ENCODE measurements around the gene EPB41L4A. TPM values are rescaled to one million over a fixed set of nuclear protein-coding genes. Genes with fewer than 3 reads are reported as not detected.
"Not testable (repeated sequence)": the region's sequence is repeated elsewhere in the genome, so short reads cannot be mapped to it uniquely, and the experiment has no call there.

Gene EPB41L4A
- polyA plus RNA-seq, 1 donor from 2014 or later: 7.4 TPM

DNA sequence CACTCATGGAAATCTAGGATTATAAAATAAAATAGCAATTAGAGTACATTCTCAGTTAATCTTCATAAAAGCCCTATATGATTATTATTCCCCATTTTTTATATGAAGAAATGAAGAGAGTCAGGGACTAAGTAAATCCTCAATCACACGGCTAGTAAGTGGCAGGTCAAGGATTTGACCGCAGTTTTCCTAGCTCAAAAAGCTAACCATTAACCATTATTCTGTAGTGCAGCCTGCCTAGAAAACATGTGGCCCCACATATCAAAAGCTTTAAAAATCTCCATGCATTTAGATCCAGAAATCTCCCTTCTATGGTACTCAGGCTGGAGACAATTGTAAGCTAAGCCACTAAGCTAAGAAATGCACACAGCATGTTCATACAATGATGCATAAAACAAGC is 21.4 kb downstream of the EPB41L4A start:
- H3K9me3 ChIP-seq (ENCODE audit: low read length): no peaks in the 10 kb centered on the region

GRCh38 chr5:112396430-112396829 is 22.6 kb downstream of the EPB41L4A start:
- TF ChIP-seq CTCF (IDR thresholded peaks at IDR 0.05; ENCODE audit: poor library complexity, severe bottlenecking) (no peak), RAD21 (conservative IDR thresholded peaks at IDR 0.05) (no peak), POLR2AphosphoS5 (IDR thresholded peaks at IDR 0.05) (no peak), MXI1 (conservative IDR thresholded peaks at IDR 0.05; ENCODE audit: poor library complexity, severe bottlenecking) (no peak), TAF1 (IDR thresholded peaks at IDR 0.05; ENCODE audit: low read depth) (no peak), EP300 (conservative IDR thresholded peaks at IDR 0.05; ENCODE audit: poor library complexity, severe bottlenecking) (no peak), EZH2 (IDR thresholded peaks at IDR 0.05; ENCODE audit: borderline replicate concordance, insufficient read depth, low read length, poor library complexity, severe bottlenecking) (no peak), SMC3 (conservative IDR thresholded peaks at IDR 0.05; ENCODE audit: poor library complexity) (no peak)
- TF ChIP-seq, protein P1, sequence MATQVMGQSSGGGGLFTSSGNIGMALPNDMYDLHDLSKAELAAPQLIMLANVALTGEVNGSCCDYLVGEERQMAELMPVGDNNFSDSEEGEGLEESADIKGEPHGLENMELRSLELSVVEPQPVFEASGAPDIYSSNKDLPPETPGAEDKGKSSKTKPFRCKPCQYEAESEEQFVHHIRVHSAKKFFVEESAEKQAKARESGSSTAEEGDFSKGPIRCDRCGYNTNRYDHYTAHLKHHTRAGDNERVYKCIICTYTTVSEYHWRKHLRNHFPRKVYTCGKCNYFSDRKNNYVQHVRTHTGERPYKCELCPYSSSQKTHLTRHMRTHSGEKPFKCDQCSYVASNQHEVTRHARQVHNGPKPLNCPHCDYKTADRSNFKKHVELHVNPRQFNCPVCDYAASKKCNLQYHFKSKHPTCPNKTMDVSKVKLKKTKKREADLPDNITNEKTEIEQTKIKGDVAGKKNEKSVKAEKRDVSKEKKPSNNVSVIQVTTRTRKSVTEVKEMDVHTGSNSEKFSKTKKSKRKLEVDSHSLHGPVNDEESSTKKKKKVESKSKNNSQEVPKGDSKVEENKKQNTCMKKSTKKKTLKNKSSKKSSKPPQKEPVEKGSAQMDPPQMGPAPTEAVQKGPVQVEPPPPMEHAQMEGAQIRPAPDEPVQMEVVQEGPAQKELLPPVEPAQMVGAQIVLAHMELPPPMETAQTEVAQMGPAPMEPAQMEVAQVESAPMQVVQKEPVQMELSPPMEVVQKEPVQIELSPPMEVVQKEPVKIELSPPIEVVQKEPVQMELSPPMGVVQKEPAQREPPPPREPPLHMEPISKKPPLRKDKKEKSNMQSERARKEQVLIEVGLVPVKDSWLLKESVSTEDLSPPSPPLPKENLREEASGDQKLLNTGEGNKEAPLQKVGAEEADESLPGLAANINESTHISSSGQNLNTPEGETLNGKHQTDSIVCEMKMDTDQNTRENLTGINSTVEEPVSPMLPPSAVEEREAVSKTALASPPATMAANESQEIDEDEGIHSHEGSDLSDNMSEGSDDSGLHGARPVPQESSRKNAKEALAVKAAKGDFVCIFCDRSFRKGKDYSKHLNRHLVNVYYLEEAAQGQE (IDR thresholded peaks at IDR 0.05; ENCODE audit: borderline replicate concordance): no peak
- Histone ChIP-seq H3K4me2 (ENCODE audit: low read length) (no peak overlapping the region), H3K9me2 (ENCODE audit: insufficient read depth, low read length) (no peaks in the 10 kb centered on the region), H3K36me3 (ENCODE audit: insufficient read depth, low read length) (no peaks in the 10 kb centered on the region), H3K9ac (ENCODE audit: low read length) (no peak overlapping the region), H3K27ac (ENCODE audit: low read length) (no peak overlapping the region), H3K4me3 (ENCODE audit: low read length) (no peak overlapping the region), H3F3A (ENCODE audit: insufficient read depth, low read length, poor library complexity, severe bottlenecking) (no peaks in the 10 kb centered on the region), H2AFZ (ENCODE audit: low read depth, low read length) (no peak overlapping the region), H3K27me3 (ENCODE audit: insufficient read depth, low read depth, low read length) (no peaks in the 10 kb centered on the region), H3K9me3 (ENCODE audit: low read length) (no peaks in the 10 kb centered on the region), H4K20me1 (ENCODE audit: insufficient read depth) (no peaks in the 10 kb centered on the region), H3K79me2 (replicated peaks; ENCODE audit: insufficient read depth, low read length) (no peaks in the 10 kb centered on the region)

More for the DNA sequence above, 21.4 kb downstream of the EPB41L4A start:
- Histone ChIP-seq H4K20me1 (ENCODE audit: insufficient read depth) (no peaks in the 10 kb centered on the region), H3K27ac (ENCODE audit: low read length) (no peak overlapping the region), H3K36me3 (ENCODE audit: insufficient read depth, low read length) (no peaks in the 10 kb centered on the region), H3K4me2 (ENCODE audit: low read length) (no peak overlapping the region), H2AFZ (ENCODE audit: low read depth, low read length) (no peak overlapping the region), H3K9ac (ENCODE audit: low read length) (no peak overlapping the region), H3K27me3 (ENCODE audit: insufficient read depth, low read depth, low read length) (no peaks in the 10 kb centered on the region), H3K4me3 (ENCODE audit: low read length) (no peak overlapping the region), H3F3A (ENCODE audit: insufficient read depth, low read length, poor library complexity, severe bottlenecking) (no peaks in the 10 kb centered on the region), H3K9me2 (ENCODE audit: insufficient read depth, low read length) (no peaks in the 10 kb centered on the region), H3K79me2 (replicated peaks; ENCODE audit: insufficient read depth, low read length) (no peaks in the 10 kb centered on the region)
- TF ChIP-seq EP300 (conservative IDR thresholded peaks at IDR 0.05; ENCODE audit: poor library complexity, severe bottlenecking) (no peak), EZH2 (IDR thresholded peaks at IDR 0.05; ENCODE audit: borderline replicate concordance, insufficient read depth, low read length, poor library complexity, severe bottlenecking) (no peak), SMC3 (conservative IDR thresholded peaks at IDR 0.05; ENCODE audit: poor library complexity) (no peak), POLR2AphosphoS5 (IDR thresholded peaks at IDR 0.05) (no peak), CTCF (IDR thresholded peaks at IDR 0.05; ENCODE audit: poor library complexity, severe bottlenecking) (no peak), RAD21 (conservative IDR thresholded peaks at IDR 0.05) (no peak), TAF1 (IDR thresholded peaks at IDR 0.05; ENCODE audit: low read depth) (no peak), MXI1 (conservative IDR thresholded peaks at IDR 0.05; ENCODE audit: poor library complexity, severe bottlenecking) (no peak)

GRCh38 chr5:112395299-112395698 is 23.8 kb downstream of the EPB41L4A start:
- H3K27me3 ChIP-seq (ENCODE audit: insufficient read depth, low read depth, low read length); H3K4me3 ChIP-seq (ENCODE audit: low read length); H3F3A ChIP-seq (ENCODE audit: insufficient read depth, low read length, poor library complexity, severe bottlenecking); H3K9me3 ChIP-seq (ENCODE audit: low read length); H4K20me1 ChIP-seq (ENCODE audit: insufficient read depth); H3K4me2 ChIP-seq (ENCODE audit: low read length); H3K27ac ChIP-seq (ENCODE audit: low read length); H3K9me2 ChIP-seq (ENCODE audit: insufficient read depth, low read length); H3K9ac ChIP-seq (ENCODE audit: low read length); H3K79me2 ChIP-seq (replicated peaks; ENCODE audit: insufficient read depth, low read length); H2AFZ ChIP-seq (ENCODE audit: low read depth, low read length); H3K36me3 ChIP-seq (ENCODE audit: insufficient read depth, low read length): not testable (repeated sequence)

All from neural cell (in vitro differentiated cells).